ENCODE measurements around the gene ELAVL1.

The ELAVL1 gene

GRCh38 chr19:8020681-8021080 lies 15.2 kb upstream of the ELAVL1 start:
- DNase-seq, result no peak

GRCh38 chr19:8017808-8018207 lies 12.4 kb upstream of the ELAVL1 start:
- DNase-seq, result no peak

GRCh38 chr19:8004723-8005513 lies 523 bp downstream of the ELAVL1 start:
- no peak for DNase-seq

- DNase-seq, result no peak
Observed at GRCh38 chr19:8004001-8004400, 1.4 kb downstream of the ELAVL1 start.

- peak; percentile 51 for DNase-seq
Observed at GRCh38 chr19:8001995-8002849, 3.2 kb downstream of the ELAVL1 start.

- no peak for DNase-seq
Observed at GRCh38 chr19:8001651-8001994, 3.8 kb downstream of the ELAVL1 start.

- no peak for DNase-seq
Observed at GRCh38 chr19:8000298-8001038, 5.0 kb downstream of the ELAVL1 start.

GRCh38 chr19:7999376-7999775 lies 6.1 kb downstream of the ELAVL1 start:
- no peak for DNase-seq

GRCh38 chr19:7997809-7998480 lies 7.5 kb downstream of the ELAVL1 start:
- no peak for DNase-seq

- DNase-seq, result no peak
Observed at GRCh38 chr19:7996883-7997282, 8.6 kb downstream of the ELAVL1 start.

GRCh38 chr19:7995810-7996158 lies 9.7 kb downstream of the ELAVL1 start:
- DNase-seq, result no peak

GRCh38 chr19:7994928-7995809 lies 10.3 kb downstream of the ELAVL1 start:
- no peak for DNase-seq

- DNase-seq, result no peak
Observed at GRCh38 chr19:7994114-7994513, 11.3 kb downstream of the ELAVL1 start.

- no peak for DNase-seq
Observed at GRCh38 chr19:7993560-7993959, 11.9 kb downstream of the ELAVL1 start.

- no peak for DNase-seq
Observed at GRCh38 chr19:7992575-7992974, 12.9 kb downstream of the ELAVL1 start.

- DNase-seq, result no peak
Observed at GRCh38 chr19:7989071-7989575, 16.3 kb downstream of the ELAVL1 start.

GRCh38 chr19:7988307-7988706 lies 17.1 kb downstream of the ELAVL1 start:
- DNase-seq, result no peak

GRCh38 chr19:7987114-7987768 lies 18.2 kb downstream of the ELAVL1 start:
- DNase-seq, result no peak

- no peak for DNase-seq
Observed at GRCh38 chr19:7986321-7987113, 18.9 kb downstream of the ELAVL1 start.

GRCh38 chr19:7985481-7985911 lies 19.9 kb downstream of the ELAVL1 start:
- DNase-seq, result no peak

Measured in activated CD4-positive, alpha-beta T cell treated with anti-CD3 and anti-CD28 coated beads for 1 hour (primary cell).